ENCODE results near the gene TMEM39B.
"Not testable (repeated sequence)": the region's sequence is repeated elsewhere in the genome, so short reads cannot be mapped to it uniquely, and the experiment has no call there.

DNA sequence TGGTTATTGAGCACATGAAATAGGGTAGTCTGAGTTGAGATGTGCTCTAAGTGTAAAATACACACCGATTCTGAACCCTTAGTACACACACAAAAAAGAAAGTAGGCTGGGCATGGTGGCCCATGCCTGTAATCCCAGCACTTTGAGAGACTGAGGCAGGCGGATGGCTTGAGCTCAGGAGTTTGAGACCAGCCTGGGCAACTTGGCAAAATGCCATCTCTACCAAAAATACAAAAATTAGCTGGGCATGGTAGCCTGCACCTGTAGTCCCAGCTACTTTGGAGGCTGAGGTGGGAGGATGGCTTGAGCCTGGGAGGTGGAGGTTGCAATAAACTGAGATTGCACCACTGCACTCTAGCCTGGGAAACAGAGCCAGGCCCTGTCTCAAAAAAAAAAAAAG, 13.6 kb downstream of the TMEM39B start:
- TF ChIP-seq POLR2A (IDR thresholded peaks at IDR 0.05) = not testable (repeated sequence)
- TF ChIP-seq, protein P1, sequence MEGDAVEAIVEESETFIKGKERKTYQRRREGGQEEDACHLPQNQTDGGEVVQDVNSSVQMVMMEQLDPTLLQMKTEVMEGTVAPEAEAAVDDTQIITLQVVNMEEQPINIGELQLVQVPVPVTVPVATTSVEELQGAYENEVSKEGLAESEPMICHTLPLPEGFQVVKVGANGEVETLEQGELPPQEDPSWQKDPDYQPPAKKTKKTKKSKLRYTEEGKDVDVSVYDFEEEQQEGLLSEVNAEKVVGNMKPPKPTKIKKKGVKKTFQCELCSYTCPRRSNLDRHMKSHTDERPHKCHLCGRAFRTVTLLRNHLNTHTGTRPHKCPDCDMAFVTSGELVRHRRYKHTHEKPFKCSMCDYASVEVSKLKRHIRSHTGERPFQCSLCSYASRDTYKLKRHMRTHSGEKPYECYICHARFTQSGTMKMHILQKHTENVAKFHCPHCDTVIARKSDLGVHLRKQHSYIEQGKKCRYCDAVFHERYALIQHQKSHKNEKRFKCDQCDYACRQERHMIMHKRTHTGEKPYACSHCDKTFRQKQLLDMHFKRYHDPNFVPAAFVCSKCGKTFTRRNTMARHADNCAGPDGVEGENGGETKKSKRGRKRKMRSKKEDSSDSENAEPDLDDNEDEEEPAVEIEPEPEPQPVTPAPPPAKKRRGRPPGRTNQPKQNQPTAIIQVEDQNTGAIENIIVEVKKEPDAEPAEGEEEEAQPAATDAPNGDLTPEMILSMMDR (IDR thresholded peaks at IDR 0.05) = not testable (repeated sequence)
